SU-DHL-6 (cell line): ENCODE data around the gene GNGT2.
A peak's percentile ranks its signal among the peaks of the same experiment; 100 is the strongest.

Experiments used
- H2AFZ ChIP-seq: fragments of 200-600 bp; sonication (generic); 2 replicates; pipeline ENCODE4 v1.6.1; 2014; ENCODE audit warnings: low read depth, mild to moderate bottlenecking, moderate library complexity, mixed read lengths, antibody characterized with exemption, low read length; ENCODE audit not compliant: severe bottlenecking
- H3F3A ChIP-seq: fragments of 200-600 bp; shearing (Covaris generic); 2 replicates; pipeline ENCODE4 v1.6.0; 2016; ENCODE audit warnings: antibody characterized with exemption, mild to moderate bottlenecking; ENCODE audit not compliant: insufficient read depth
- H3K27ac ChIP-seq: fragments of 200-600 bp; sonication (generic); 2 replicates; pipeline ENCODE4 v1.5.1; 2016; ENCODE audit warnings: low read depth, mild to moderate bottlenecking, low read length, moderate library complexity, mixed read lengths
- H3K27me3 ChIP-seq: fragments of 200-600 bp; sonication (generic), shearing (Covaris generic); 2 replicates; pipeline ENCODE4 v1.6.0; 2014; ENCODE audit warnings: mild to moderate bottlenecking, low read length
- H3K36me3 ChIP-seq: fragments of 200-600 bp; sonication (generic); 2 replicates; pipeline ENCODE4 v1.6.1; 2014; ENCODE audit warnings: mild to moderate bottlenecking, low read length, mixed read lengths
- H3K4me2 ChIP-seq: fragments of 300-600, 200-600 bp; shearing (Covaris generic), sonication (generic); 2 replicates; pipeline ENCODE4 v1.6.0; 2014; ENCODE audit warnings: low read length, low read depth, mild to moderate bottlenecking; ENCODE audit not compliant: poor library complexity, severe bottlenecking
- H3K4me3 ChIP-seq: fragments of 200-600 bp; sonication (generic); 2 replicates; pipeline ENCODE4 v1.5.1; 2014; ENCODE audit warnings: antibody characterized with exemption, low read length, mild to moderate bottlenecking, mixed read lengths; ENCODE audit not compliant: insufficient read depth, poor library complexity, severe bottlenecking
- H3K79me2 ChIP-seq: fragments of 200-600 bp; sonication (generic); 2 replicates; pipeline ENCODE4 v1.6.1; 2014; ENCODE audit warnings: mild to moderate bottlenecking, low read length, moderate library complexity; ENCODE audit not compliant: insufficient read depth
- H3K9ac ChIP-seq: fragments of 200-600 bp; sonication (generic); 2 replicates; pipeline ENCODE4 v1.7.0; 2014; ENCODE audit warnings: mild to moderate bottlenecking, low read length
- H3K9me2 ChIP-seq: fragments of 200-600 bp; sonication (generic); replicated peaks from 2 replicates; pipeline ENCODE4 v1.6.1; 2014; ENCODE audit warnings: low read length; ENCODE audit not compliant: insufficient read depth
- H3K9me3 ChIP-seq: fragments of 200-600 bp; sonication (generic); 2 replicates; pipeline ENCODE4 v1.6.1; 2014; ENCODE audit warnings: low read length, mixed read lengths; ENCODE audit not compliant: insufficient read depth
- H4K20me1 ChIP-seq: fragments of 200-600 bp; sonication (generic); 2 replicates; pipeline ENCODE4 v1.6.1; 2014; ENCODE audit warnings: low read depth, mild to moderate bottlenecking, antibody characterized with exemption, low read length, moderate library complexity, mixed read lengths
- EZH2phosphoT487 ChIP-seq: fragments of 200-600 bp; sonication (generic), shearing (Covaris generic); conservative IDR thresholded peaks from 2 replicates; pipeline ENCODE4 v1.6.1; 2018; ENCODE audit warnings: mild to moderate bottlenecking, antibody characterized with exemption, low read length, moderate library complexity, mixed read lengths
- TF ChIP-seq, protein P1 (sequence below): fragments of 200-600 bp; sonication (generic); IDR thresholded peaks from one replicate; pipeline ENCODE4 v1.5.1; 2017; ENCODE audit warnings: antibody characterized with exemption, mild to moderate bottlenecking, low read length, moderate library complexity; ENCODE audit not compliant: insufficient read depth, poor library complexity, severe bottlenecking

GNGT2 gene

DNA sequence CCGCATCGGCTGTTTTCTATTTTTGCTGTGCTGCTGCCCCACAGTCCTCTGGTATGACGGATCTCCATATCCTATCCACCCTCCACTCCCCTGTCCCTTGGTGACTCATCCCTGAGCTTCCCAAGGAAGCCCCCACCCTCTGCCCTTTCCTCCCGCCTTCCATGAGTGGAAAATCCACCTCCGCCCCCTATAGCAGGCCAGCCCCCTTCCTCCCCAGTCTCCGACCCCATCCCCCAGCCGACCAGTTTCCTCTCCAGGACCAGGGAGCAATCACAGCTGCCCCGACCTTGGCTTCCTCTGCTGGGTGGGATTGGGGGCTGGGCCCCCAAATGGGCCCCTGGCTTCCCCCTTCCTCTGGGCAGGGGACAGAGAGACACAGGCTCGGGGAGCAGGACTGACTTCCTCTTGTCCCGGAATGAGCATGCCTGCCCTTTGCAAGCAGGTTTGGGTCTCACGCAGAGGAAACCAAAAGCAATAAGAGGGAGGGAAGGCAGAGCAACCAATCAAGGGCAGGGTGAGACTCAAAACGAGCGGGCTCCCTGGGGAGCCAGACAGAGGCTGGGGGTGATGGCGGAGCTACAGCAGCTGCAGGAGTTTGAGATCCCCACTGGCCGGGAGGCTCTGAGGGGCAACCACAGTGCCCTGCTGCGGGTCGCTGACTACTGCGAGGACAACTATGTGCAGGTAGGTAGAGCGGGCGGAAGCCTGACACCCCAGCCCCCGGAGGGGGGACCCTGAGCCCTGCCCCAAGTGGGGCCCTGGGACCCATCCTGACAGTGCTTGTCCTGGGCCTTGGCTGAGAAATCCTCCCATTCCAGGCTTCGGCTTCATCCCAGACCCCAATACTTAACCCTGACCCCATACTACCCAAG lies at the start of gene GNGT2, which contains the start of gene ABI3:
Gene GNGT2, minus strand, starts transcription at position 417 of the 872 bp plus-strand sequence. CDS start 3,152 bp downstream, outside the sequence.
Gene ABI3, plus strand, starts transcription at position 550 of the 872 bp plus-strand sequence. Its CDS starts 18 bp downstream, at position 568.
- no peak for TF ChIP-seq EZH2phosphoT487
- TF ChIP-seq, protein P1, sequence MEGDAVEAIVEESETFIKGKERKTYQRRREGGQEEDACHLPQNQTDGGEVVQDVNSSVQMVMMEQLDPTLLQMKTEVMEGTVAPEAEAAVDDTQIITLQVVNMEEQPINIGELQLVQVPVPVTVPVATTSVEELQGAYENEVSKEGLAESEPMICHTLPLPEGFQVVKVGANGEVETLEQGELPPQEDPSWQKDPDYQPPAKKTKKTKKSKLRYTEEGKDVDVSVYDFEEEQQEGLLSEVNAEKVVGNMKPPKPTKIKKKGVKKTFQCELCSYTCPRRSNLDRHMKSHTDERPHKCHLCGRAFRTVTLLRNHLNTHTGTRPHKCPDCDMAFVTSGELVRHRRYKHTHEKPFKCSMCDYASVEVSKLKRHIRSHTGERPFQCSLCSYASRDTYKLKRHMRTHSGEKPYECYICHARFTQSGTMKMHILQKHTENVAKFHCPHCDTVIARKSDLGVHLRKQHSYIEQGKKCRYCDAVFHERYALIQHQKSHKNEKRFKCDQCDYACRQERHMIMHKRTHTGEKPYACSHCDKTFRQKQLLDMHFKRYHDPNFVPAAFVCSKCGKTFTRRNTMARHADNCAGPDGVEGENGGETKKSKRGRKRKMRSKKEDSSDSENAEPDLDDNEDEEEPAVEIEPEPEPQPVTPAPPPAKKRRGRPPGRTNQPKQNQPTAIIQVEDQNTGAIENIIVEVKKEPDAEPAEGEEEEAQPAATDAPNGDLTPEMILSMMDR = no peak
- Histone ChIP-seq H3K4me2 (peak within 1 kb of the TSS; percentile 88), H3K79me2 (peaks cover 20% of the 10 kb centered on the region), H4K20me1 (no peaks in the 10 kb centered on the region), H3K27ac (peak within 1 kb of the TSS; percentile 87), H3K27me3 (no peaks in the 10 kb centered on the region), H3K9ac (peak within 1 kb of the TSS; percentile 71), H3K4me3 (peak within 1 kb of the TSS; percentile 61), H3F3A (peaks cover 37% of the 10 kb centered on the region), H3K9me2 (no peaks in the 10 kb centered on the region), H3K9me3 (no peaks in the 10 kb centered on the region), H2AFZ (peak within 1 kb of the TSS; percentile 68), H3K36me3 (no peaks in the 10 kb centered on the region)

DNA sequence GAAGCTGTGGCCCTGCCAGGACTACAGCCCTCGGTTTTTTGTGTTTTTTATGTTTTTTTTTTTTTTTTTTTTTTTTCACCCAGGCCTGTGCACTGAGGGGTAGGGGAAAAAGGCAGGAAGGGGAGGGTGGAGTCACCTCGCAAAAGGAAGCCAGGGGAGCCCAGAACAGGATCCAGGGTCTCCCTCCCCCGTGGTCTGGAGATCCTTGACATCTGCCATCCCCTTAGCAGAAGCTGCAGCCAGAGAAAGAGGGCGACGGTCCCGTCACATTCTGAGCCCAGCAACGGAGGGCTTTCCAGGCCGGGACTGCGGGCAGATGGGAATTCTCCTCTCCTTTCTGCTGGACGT lies 49.3 kb upstream of the GNGT2 start:
- Histone ChIP-seq H3K9me3 (no peaks in the 10 kb centered on the region), H3K36me3 (no peaks in the 10 kb centered on the region), H4K20me1 (no peaks in the 10 kb centered on the region), H3K79me2 (no peaks in the 10 kb centered on the region), H3K4me2 (peak overlapping the region; percentile 45), H2AFZ (no peak overlapping the region), H3K9ac (no peak overlapping the region), H3K27me3 (no peaks in the 10 kb centered on the region), H3K4me3 (no peak overlapping the region), H3K27ac (no peak overlapping the region), H3F3A (no peaks in the 10 kb centered on the region), H3K9me2 (no peaks in the 10 kb centered on the region)
- TF ChIP-seq, protein P1 = no peak
- no peak for TF ChIP-seq EZH2phosphoT487

DNA sequence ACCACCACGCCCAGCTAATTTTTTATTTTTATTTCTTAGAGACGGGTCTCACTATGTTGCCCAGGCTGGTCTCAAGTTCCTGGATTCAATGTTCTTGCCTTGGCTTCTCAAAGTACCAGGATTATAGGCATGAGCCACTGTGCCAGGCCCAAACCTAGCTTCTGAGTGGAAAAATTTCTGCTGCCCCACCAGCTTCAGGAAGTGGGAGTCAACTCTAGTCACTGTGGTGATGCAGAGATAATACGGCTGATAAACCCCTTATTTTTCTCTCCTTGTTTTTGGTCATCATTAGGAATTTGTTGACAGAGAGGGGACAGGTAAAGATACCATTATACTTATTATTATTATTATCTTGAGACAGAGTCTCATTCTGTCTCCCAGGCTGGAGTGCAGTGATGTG lies 48.0 kb upstream of the GNGT2 start:
- no peak overlapping the region for H2AFZ ChIP-seq
- no peak overlapping the region for H3K4me3 ChIP-seq
- H3K9me3 ChIP-seq = no peaks in the 10 kb centered on the region
- TF ChIP-seq, protein P1 = no peak
- no peak for TF ChIP-seq EZH2phosphoT487
- H3K4me2 ChIP-seq = no peak overlapping the region
- no peaks in the 10 kb centered on the region for H3K79me2 ChIP-seq
- no peak overlapping the region for H3K9ac ChIP-seq
- H3K27me3 ChIP-seq = no peaks in the 10 kb centered on the region
- H3K36me3 ChIP-seq = no peaks in the 10 kb centered on the region
- H3F3A ChIP-seq = no peaks in the 10 kb centered on the region
- no peaks in the 10 kb centered on the region for H3K9me2 ChIP-seq
- H3K27ac ChIP-seq = no peak overlapping the region
- H4K20me1 ChIP-seq = no peaks in the 10 kb centered on the region
